Inflammatory macrophage (primary cell): Measurements from ENCODE around the gene HRAS.

Source experiments
- DNase-seq, 2 donors: peaks; one replicate each; pipeline ENCODE4 v3.0.0-alpha.2; 2020 to 2022

Gene HRAS

GRCh38 chr11:492427-493226 is 42.7 kb downstream of the HRAS start:
- DNase-seq = no peak

GRCh38 chr11:491358-491757 is 44.0 kb downstream of the HRAS start:
- no peak for DNase-seq

GRCh38 chr11:490930-491260 is 44.5 kb downstream of the HRAS start:
- no peak for DNase-seq

GRCh38 chr11:490186-490929 is 45.0 kb downstream of the HRAS start:
- DNase-seq = no peak

- no peak for DNase-seq
Measured at GRCh38 chr11:489610-490185, 45.7 kb downstream of the HRAS start.

- no peak for DNase-seq
Measured at GRCh38 chr11:488992-489391, 46.4 kb downstream of the HRAS start.

GRCh38 chr11:488579-488978 is 46.8 kb downstream of the HRAS start:
- DNase-seq = no peak

- DNase-seq = no peak
Measured at GRCh38 chr11:488062-488461, 47.3 kb downstream of the HRAS start.

GRCh38 chr11:487571-488021 is 47.8 kb downstream of the HRAS start:
- DNase-seq = no peak

GRCh38 chr11:486189-486588 is 49.2 kb downstream of the HRAS start:
- no peak for DNase-seq

- DNase-seq = no peak
Measured at GRCh38 chr11:484616-485015, 50.8 kb downstream of the HRAS start.
